ENCODE data around the gene CELF4. TPM values are rescaled to one million over a fixed set of nuclear protein-coding genes. Genes with fewer than 3 reads are reported as not detected.

Gene CELF4
- total RNA-seq, 6 donors from 2014 or later = 0.15 to 1.4 (median 0.81) TPM; not detected in 1

DNA sequence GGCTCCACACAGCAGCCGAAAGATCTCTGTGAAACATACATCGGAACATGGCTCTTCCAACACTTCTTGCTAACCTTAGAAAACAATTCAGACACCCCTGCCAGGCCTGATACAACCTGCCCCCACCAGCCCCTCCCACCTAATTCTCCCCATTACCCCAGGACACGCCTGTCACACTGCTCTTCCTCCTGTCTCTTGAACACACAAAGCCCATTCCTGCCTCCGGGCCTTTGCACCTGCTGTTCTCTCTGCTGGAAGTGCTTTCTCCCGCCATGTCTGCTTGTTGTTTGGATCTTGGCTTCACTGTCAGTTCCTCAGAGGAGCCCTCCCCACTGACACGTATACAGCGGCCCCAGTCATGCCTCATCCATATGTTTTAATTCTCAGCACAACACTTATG lies 24.1 kb downstream of the CELF4 start:
- no peak overlapping the region for H3K27ac ChIP-seq
- peaks cover 0 to 3% (median 0%) of the 10 kb centered on the region in 4 donors for H3K27me3 ChIP-seq
- no peaks in the 10 kb centered on the region for H3K36me3 ChIP-seq
- no peak for ATAC-seq (ENCODE audit: low FRiP score in 2 of 2)
- H3K4me1 ChIP-seq = peaks cover 0 to 6% (median 0%) of the 10 kb centered on the region in 4 donors
- no peaks in the 10 kb centered on the region for H3K9me3 ChIP-seq
- DNase-seq = no peak
- no peak overlapping the region for H3K4me3 ChIP-seq
- TF ChIP-seq POLR2A (IDR thresholded peaks at IDR 0.05) (no peak), EP300 (IDR thresholded peaks at IDR 0.05) (no peak), POLR2AphosphoS5 (IDR thresholded peaks at IDR 0.05) (no peak)
- TF ChIP-seq, protein P1, sequence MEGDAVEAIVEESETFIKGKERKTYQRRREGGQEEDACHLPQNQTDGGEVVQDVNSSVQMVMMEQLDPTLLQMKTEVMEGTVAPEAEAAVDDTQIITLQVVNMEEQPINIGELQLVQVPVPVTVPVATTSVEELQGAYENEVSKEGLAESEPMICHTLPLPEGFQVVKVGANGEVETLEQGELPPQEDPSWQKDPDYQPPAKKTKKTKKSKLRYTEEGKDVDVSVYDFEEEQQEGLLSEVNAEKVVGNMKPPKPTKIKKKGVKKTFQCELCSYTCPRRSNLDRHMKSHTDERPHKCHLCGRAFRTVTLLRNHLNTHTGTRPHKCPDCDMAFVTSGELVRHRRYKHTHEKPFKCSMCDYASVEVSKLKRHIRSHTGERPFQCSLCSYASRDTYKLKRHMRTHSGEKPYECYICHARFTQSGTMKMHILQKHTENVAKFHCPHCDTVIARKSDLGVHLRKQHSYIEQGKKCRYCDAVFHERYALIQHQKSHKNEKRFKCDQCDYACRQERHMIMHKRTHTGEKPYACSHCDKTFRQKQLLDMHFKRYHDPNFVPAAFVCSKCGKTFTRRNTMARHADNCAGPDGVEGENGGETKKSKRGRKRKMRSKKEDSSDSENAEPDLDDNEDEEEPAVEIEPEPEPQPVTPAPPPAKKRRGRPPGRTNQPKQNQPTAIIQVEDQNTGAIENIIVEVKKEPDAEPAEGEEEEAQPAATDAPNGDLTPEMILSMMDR (IDR thresholded peaks at IDR 0.05) = no peak
- 88 to 89% methylated on average over 7 of the region's 7 CpGs for WGBS, 2 donors

DNA sequence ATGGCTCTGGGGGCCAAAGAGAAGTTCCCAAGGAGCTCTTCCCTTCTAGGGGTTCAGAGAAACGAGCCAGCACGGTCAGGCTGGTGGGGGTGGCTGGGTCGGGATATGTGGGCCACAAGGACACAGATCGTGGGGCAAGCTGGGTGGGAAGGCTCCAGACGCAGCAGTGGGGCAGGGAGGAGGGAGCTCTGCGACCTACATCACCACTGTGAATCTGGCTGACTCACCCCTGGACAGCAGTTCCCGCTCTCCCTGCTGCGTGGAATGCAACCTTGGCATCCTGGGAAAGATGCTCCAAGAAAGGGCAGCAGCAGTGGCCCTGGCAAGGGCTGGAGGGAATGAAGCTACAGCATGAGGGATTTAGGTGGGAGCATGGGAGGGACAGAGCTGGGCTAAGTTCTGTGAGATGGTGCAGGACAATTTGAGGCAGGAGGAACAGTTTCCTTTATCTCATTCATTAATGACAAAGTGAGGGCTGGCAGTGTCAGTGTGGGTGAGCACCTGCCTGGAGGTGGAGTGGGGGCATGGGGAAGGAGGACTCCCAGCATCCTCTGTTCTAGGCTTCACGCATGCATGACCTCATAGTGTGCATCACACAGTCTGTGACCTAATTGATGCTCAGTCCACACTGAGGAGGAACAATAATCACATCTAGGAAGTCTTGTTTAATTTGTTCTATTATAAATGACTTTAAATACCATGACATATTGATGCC lies 25.0 kb downstream of the CELF4 start:
- DNase-seq (no peak), ATAC-seq (ENCODE audit: low FRiP score in 2 of 2) (no peak)
- Histone ChIP-seq H3K27ac (no peak overlapping the region), H3K27me3 (peaks cover 0 to 3% (median 0%) of the 10 kb centered on the region in 4 donors), H3K9me3 (no peaks in the 10 kb centered on the region), H3K4me3 (no peak overlapping the region), H3K36me3 (no peaks in the 10 kb centered on the region), H3K4me1 (peaks cover 0 to 6% (median 0%) of the 10 kb centered on the region in 4 donors)
- TF ChIP-seq POLR2A (IDR thresholded peaks at IDR 0.05) = no peak
- TF ChIP-seq EP300 (IDR thresholded peaks at IDR 0.05) = no peak
- TF ChIP-seq POLR2AphosphoS5 (IDR thresholded peaks at IDR 0.05) = no peak
- TF ChIP-seq, protein P1 (IDR thresholded peaks at IDR 0.05) = no peak
- 64 to 68% methylated on average over 9 of the region's 9 CpGs for WGBS, 2 donors

DNA sequence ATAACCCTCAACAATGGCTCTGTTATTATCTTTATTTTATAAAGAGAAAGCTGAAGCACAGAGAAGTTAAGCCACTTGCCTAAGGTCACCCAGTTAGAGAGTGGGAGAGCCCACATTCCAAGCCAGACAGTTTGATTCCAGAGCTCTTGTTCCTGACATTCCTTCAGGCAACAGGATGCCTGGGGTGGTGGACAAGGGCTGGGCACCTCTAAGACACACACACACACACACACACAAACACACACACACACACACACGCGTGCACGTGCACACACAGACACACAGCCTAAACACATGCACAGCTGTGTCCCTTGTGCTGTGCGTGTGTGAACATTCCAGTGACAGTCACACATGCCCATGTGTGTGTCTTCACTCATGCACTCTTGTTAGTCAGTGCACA lies 26.4 kb downstream of the CELF4 start:
- Histone ChIP-seq H3K9me3 (no peaks in the 10 kb centered on the region), H3K27me3 (peaks cover 0 to 3% (median 0%) of the 10 kb centered on the region in 4 donors), H3K4me1 (peaks cover 0 to 6% (median 0%) of the 10 kb centered on the region in 4 donors), H3K36me3 (no peaks in the 10 kb centered on the region), H3K27ac (no peak overlapping the region), H3K4me3 (no peak overlapping the region)
- 85 to 91% methylated on average over 4 of the region's 4 CpGs for WGBS, 2 donors
- DNase-seq (no peak), ATAC-seq (ENCODE audit: low FRiP score in 2 of 2) (no peak)
- no peak for TF ChIP-seq EP300 (IDR thresholded peaks at IDR 0.05)

DNA sequence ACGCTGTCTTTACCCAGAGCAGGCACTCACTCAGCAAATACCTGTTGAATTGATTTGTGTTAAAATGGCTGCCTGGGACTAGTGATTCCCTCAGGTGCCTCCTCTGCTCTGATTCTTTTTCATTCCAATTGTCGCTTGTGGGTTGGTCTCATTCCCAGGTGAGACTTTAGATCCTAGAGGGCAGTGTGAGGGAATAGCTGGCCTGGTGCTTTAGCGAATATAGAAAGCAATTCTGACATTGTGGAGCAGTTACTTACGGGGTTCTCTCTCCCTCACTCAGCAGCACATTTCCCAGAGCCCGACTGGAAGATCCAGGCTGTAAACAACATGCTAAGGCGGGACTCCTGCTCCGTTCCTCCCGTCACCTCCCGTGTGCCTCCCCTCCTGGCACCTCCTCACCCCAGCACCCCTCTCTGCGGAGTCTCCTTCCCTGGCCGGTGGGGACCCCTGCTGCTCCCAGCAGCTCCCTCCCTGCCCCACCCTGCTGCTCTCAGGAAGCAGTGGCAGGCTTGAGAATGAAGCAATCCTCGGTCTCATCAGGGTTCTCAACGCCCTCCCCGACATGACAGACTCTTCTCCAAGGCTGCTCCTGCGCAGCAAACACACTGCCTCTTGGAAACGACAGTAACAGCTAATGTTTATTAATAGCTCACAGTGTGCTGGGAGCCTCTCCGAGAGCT lies 26.9 kb downstream of the CELF4 start:
- no peaks in the 10 kb centered on the region for H3K36me3 ChIP-seq
- no peak for ATAC-seq (ENCODE audit: low FRiP score in 2 of 2)
- TF ChIP-seq POLR2AphosphoS5 (IDR thresholded peaks at IDR 0.05) (no peak), EP300 (IDR thresholded peaks at IDR 0.05) (no peak), POLR2A (IDR thresholded peaks at IDR 0.05) (no peak)
- TF ChIP-seq, protein P1 (IDR thresholded peaks at IDR 0.05) = no peak
- peaks cover 0 to 6% (median 0%) of the 10 kb centered on the region in 4 donors for H3K4me1 ChIP-seq
- H3K4me3 ChIP-seq = no peak overlapping the region
- DNase-seq = no peak
- peaks cover 0 to 3% (median 0%) of the 10 kb centered on the region in 4 donors for H3K27me3 ChIP-seq
- 32 to 35% methylated on average over 17 of the region's 17 CpGs for WGBS, 2 donors
- H3K9me3 ChIP-seq = no peaks in the 10 kb centered on the region
- H3K27ac ChIP-seq = no peak overlapping the region

DNA sequence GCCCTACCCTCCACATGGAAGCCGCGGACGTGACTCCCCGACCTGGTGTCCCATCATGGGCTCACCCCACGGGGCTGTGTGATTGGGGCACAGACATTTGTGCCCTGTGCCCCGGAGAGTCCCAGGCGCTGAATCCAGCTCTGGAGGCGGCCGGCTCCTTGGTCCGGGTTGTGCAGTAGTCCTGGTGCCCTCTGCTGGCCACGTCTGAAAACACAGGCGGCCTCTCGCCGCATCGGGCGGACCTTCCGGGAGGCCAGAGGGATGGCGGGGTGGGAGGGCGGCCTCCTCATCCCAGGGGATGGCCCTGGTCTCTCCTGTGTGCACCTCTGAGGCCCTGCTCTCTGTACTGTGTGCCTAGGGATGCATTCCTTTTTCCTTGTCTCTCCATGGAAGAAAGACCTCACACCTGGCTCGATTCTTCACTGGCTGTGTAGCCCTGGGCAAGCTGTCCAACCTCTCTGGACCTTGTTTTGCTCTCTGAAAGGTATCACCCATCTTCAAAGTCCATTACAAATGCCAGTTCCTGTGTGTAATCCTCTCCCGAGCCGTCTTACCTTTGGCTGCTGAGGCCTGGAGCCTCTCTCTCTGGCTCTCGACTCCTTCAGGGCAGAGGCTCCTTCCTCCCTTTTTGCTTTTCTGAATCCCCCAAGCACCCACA lies 27.6 kb downstream of the CELF4 start:
- peak; percentile 69 to 90 for DNase-seq
- peak; percentile 68 to 89 for ATAC-seq (ENCODE audit: low FRiP score in 2 of 2)
- Histone ChIP-seq H3K27me3 (peaks cover 0 to 3% (median 0%) of the 10 kb centered on the region in 4 donors), H3K9me3 (no peaks in the 10 kb centered on the region), H3K36me3 (no peaks in the 10 kb centered on the region), H3K27ac (no peak overlapping the region), H3K4me3 (no peak overlapping the region), H3K4me1 (peaks cover 0 to 6% (median 0%) of the 10 kb centered on the region in 4 donors)
- TF ChIP-seq POLR2AphosphoS5 (IDR thresholded peaks at IDR 0.05) = no peak
- TF ChIP-seq, protein P1 (IDR thresholded peaks at IDR 0.05) = peak; percentile 77 to 89 (median 82)
- WGBS, 2 donors = 29 to 43% methylated on average over 7 to 14 of the region's 23 CpGs

Data from upper lobe of left lung (tissue), 6 donors.